H9 (cell line): ENCODE measurements around the gene MEF2C. TPM values are rescaled to one million over a fixed set of nuclear protein-coding genes. Genes with fewer than 3 reads are reported as not detected.

Experiments used
- DNase-seq: peaks from one replicate; pipeline ENCODE4 v3.0.0-alpha.2; 2017
- H2AFZ ChIP-seq: one replicate; pipeline ENCODE4 v1.6.1; 2013; ENCODE audit warnings: mild to moderate bottlenecking, low read length, control low read depth, moderate library complexity
- H2AK5ac ChIP-seq: 2 replicates; pipeline ENCODE4 v1.6.1; 2013; ENCODE audit warnings: low read length, control low read depth, mixed read lengths; ENCODE audit not compliant: insufficient read length
- H2BK120ac ChIP-seq: one replicate; pipeline ENCODE4 v1.6.1; 2013; ENCODE audit warnings: low read depth, mild to moderate bottlenecking, low read length, control low read depth, inconsistent platforms; ENCODE audit not compliant: poor library complexity, severe bottlenecking
- H2BK12ac ChIP-seq: 2 replicates; pipeline ENCODE4 v1.6.1; 2013; ENCODE audit warnings: low read length, control low read depth, mixed read lengths, low read depth; ENCODE audit not compliant: insufficient read length
- H2BK15ac ChIP-seq: 2 replicates; pipeline ENCODE4 v1.6.1; 2013; ENCODE audit warnings: low read depth, low read length, control low read depth
- H2BK20ac ChIP-seq: one replicate; pipeline ENCODE4 v1.6.1; 2013; ENCODE audit warnings: low read depth, mild to moderate bottlenecking, low read length, control low read depth, inconsistent platforms; ENCODE audit not compliant: poor library complexity, severe bottlenecking
- H2BK5ac ChIP-seq: 2 replicates; pipeline ENCODE4 v1.6.1; 2013; ENCODE audit warnings: low read length, control low read depth, mixed read lengths; ENCODE audit not compliant: insufficient read length
- H3K14ac ChIP-seq: 2 replicates; pipeline ENCODE4 v1.6.1; 2013; ENCODE audit warnings: low read length, control low read depth; ENCODE audit not compliant: insufficient read depth
- H3K18ac ChIP-seq: 2 replicates; pipeline ENCODE4 v1.6.1; 2013; ENCODE audit warnings: low read depth, mild to moderate bottlenecking, mixed read lengths, low read length, control low read depth; ENCODE audit not compliant: insufficient read length
- H3K23ac ChIP-seq: 2 replicates; pipeline ENCODE4 v1.6.1; 2013; ENCODE audit warnings: low read length, control low read depth, mixed read lengths, low read depth; ENCODE audit not compliant: insufficient read length
- H3K23me2 ChIP-seq: 2 replicates; pipeline ENCODE4 v1.6.1; 2013; ENCODE audit warnings: low read depth, mild to moderate bottlenecking, mixed read lengths, low read length, control low read depth; ENCODE audit not compliant: insufficient read length, poor library complexity, severe bottlenecking
- H3K27ac ChIP-seq: 2 replicates; pipeline ENCODE4 v1.5.1; 2013; ENCODE audit warnings: low read length, control low read depth, mixed read lengths, low read depth; ENCODE audit not compliant: insufficient read length
- H3K27me3 ChIP-seq: 2 replicates; pipeline ENCODE4 v1.6.1; 2013; ENCODE audit warnings: low read length, control low read depth, inconsistent platforms; ENCODE audit not compliant: insufficient read depth
- H3K4ac ChIP-seq: 2 replicates; pipeline ENCODE4 v1.6.1; 2013; ENCODE audit warnings: low read depth, mild to moderate bottlenecking, control low read depth, inconsistent platforms, low read length, moderate library complexity
- H3K4me1 ChIP-seq: 2 replicates; pipeline ENCODE4 v1.6.1; 2013; ENCODE audit warnings: low read length, control low read depth, inconsistent platforms; ENCODE audit not compliant: insufficient read depth
- H3K4me2 ChIP-seq: 2 replicates; pipeline ENCODE4 v1.6.1; 2013; ENCODE audit warnings: low read length, control low read depth, mixed read lengths; ENCODE audit not compliant: insufficient read length, insufficient read depth
- H3K56ac ChIP-seq: 2 replicates; pipeline ENCODE4 v1.6.1; 2013; ENCODE audit warnings: low read depth, mild to moderate bottlenecking, mixed read lengths, low read length, control low read depth; ENCODE audit not compliant: insufficient read length
- H3K79me1 ChIP-seq: 2 replicates; pipeline ENCODE4 v1.6.1; 2013; ENCODE audit warnings: low read depth, mild to moderate bottlenecking, moderate library complexity, low read length, control low read depth, inconsistent platforms; ENCODE audit not compliant: insufficient read depth, poor library complexity, severe bottlenecking
- H3K79me2 ChIP-seq: 2 replicates; pipeline ENCODE4 v1.6.1; 2013; ENCODE audit warnings: low read length, control low read depth, inconsistent platforms; ENCODE audit not compliant: insufficient read depth
- H3K9ac ChIP-seq: 2 replicates; pipeline ENCODE4 v1.6.1; 2013; ENCODE audit warnings: low read length, control low read depth, mixed read lengths; ENCODE audit not compliant: insufficient read length; ENCODE audit errors: extremely low read depth
- H3K9me3 ChIP-seq: one replicate; pipeline ENCODE4 v1.6.1; 2013; ENCODE audit warnings: low read depth, low read length, inconsistent platforms; ENCODE audit not compliant: control insufficient read depth
- H3T11ph ChIP-seq: one replicate; pipeline ENCODE4 v1.6.1; 2013; ENCODE audit warnings: mild to moderate bottlenecking, low read length, control low read depth, inconsistent platforms
- H4K20me1 ChIP-seq: one replicate; pipeline ENCODE4 v1.6.1; 2013; ENCODE audit not compliant: control insufficient read depth, insufficient read length, insufficient read depth
- H4K5ac ChIP-seq: 2 replicates; pipeline ENCODE4 v1.6.1; 2013; ENCODE audit warnings: low read depth, mild to moderate bottlenecking, mixed read lengths, low read length, control low read depth; ENCODE audit not compliant: insufficient read length
- H4K8ac ChIP-seq: replicated peaks from 2 replicates; pipeline ENCODE4 v1.6.1; 2013; ENCODE audit warnings: low read length, control low read depth, mixed read lengths, low read depth; ENCODE audit not compliant: insufficient read length
- H4K91ac ChIP-seq: 2 replicates; pipeline ENCODE4 v1.6.1; 2013; ENCODE audit warnings: low read depth, mild to moderate bottlenecking, moderate library complexity, mixed read lengths, low read length, control low read depth; ENCODE audit not compliant: insufficient read length
- H3K27ac Mint-ChIP-seq, 3 experiments: 2 replicates in 2 of 3; 3 replicates in 1 of 3; pipeline ENCODE4 v1.8.0; 2020 to 2021; ENCODE audit warnings: mixed read lengths in 3 of 3, mild to moderate bottlenecking in 1 of 3, moderate library complexity in 1 of 3
- H3K27me3 Mint-ChIP-seq: 2 replicates; pipeline ENCODE4 v1.8.0; 2021; ENCODE audit warnings: low read depth, mild to moderate bottlenecking, moderate library complexity, mixed read lengths
- H3K36me3 Mint-ChIP-seq, 3 experiments: 2 replicates in 2 of 3; 3 replicates in 1 of 3; pipeline ENCODE4 v1.8.0; 2020 to 2021; ENCODE audit warnings: low read depth in 3 of 3, mixed read lengths in 3 of 3; ENCODE audit not compliant: insufficient read depth in 1 of 3
- H3K4me1 Mint-ChIP-seq, 2 experiments: 2 replicates each; pipeline ENCODE4 v1.8.0; 2020; ENCODE audit warnings: mixed read lengths in 2 of 2
- H3K4me3 Mint-ChIP-seq, 2 experiments: 2 replicates in 1 of 2; 3 replicates in 1 of 2; pipeline ENCODE4 v1.8.0; 2020 to 2021; ENCODE audit warnings: mild to moderate bottlenecking in 2 of 2, mixed read lengths in 2 of 2, moderate library complexity in 1 of 2
- H3K9me3 Mint-ChIP-seq, 2 experiments: 2 replicates in 1 of 2; 3 replicates in 1 of 2; pipeline ENCODE4 v1.8.0; 2020; ENCODE audit warnings: mild to moderate bottlenecking in 2 of 2, mixed read lengths in 2 of 2, moderate library complexity in 1 of 2
- WGBS: extraction: QIAGEN DNeasy Blood & Tissue Kit; methylation state at CpG from one replicate; pipeline ENCODE4 v1.1.7; 2013; ENCODE audit warnings: missing lambda C conversion rate, low lambda C conversion rate, mixed read lengths; ENCODE audit not compliant: insufficient read length; ENCODE audit errors: extremely low coverage; 5-methylcytosine and 5-hydroxymethylcytosine counted together
- total RNA-seq: library from RNA; stranded (reverse); gene quantifications from 2 replicates; pipeline ENCODE4 v1.2.1, GENCODE V29; 2021
- TF ChIP-seq, protein P1 (sequence below): fragments of 200-600 bp; sonication (generic); conservative IDR thresholded peaks from 3 replicates; pipeline ENCODE4 v1.8.0; 2021; ENCODE audit warnings: antibody characterized with exemption, mild to moderate bottlenecking

The MEF2C gene
- total RNA-seq, 1 experiment from 2014 or later = 0.11 TPM

- Mint-ChIP-seq H3K36me3 (no peaks in the 10 kb centered on the region), H3K9me3 (no peaks in the 10 kb centered on the region; a peak in 1 of 5 replicates), H3K27me3 (no peaks in the 10 kb centered on the region), H3K4me3 (no peak overlapping the region), H3K4me1 (peaks cover 6 to 8% of the 10 kb centered on the region in 2 experiments), H3K27ac (no peak overlapping the region)
- Histone ChIP-seq H2BK120ac (no peak overlapping the region), H3K18ac (no peak overlapping the region), H3K4me1 (no peaks in the 10 kb centered on the region; the same call in 1 of the 2 replicates), H3K9me3 (no peaks in the 10 kb centered on the region), H3K27me3 (no peaks in the 10 kb centered on the region), H3K4ac (no peak overlapping the region), H3K4me2 (no peak overlapping the region), H2BK20ac (no peak overlapping the region), H2AK5ac (no peak overlapping the region), H2BK15ac (no peak overlapping the region), H3K79me2 (no peaks in the 10 kb centered on the region), H3K23ac (no peak overlapping the region), H3K27ac (no peak overlapping the region), H3K14ac (no peak overlapping the region), H4K5ac (no peak overlapping the region), H3K9ac (no peak overlapping the region), H4K91ac (no peak overlapping the region), H3K79me1 (no peaks in the 10 kb centered on the region), H3T11ph (no peak overlapping the region), H3K23me2 (no peaks in the 10 kb centered on the region), H4K8ac (no peak overlapping the region), H4K20me1 (no peaks in the 10 kb centered on the region), H2BK5ac (no peak overlapping the region), H3K56ac (no peak overlapping the region), H2AFZ (no peak overlapping the region), H2BK12ac (no peak overlapping the region)
- DNase-seq = no peak
- TF ChIP-seq, protein P1, sequence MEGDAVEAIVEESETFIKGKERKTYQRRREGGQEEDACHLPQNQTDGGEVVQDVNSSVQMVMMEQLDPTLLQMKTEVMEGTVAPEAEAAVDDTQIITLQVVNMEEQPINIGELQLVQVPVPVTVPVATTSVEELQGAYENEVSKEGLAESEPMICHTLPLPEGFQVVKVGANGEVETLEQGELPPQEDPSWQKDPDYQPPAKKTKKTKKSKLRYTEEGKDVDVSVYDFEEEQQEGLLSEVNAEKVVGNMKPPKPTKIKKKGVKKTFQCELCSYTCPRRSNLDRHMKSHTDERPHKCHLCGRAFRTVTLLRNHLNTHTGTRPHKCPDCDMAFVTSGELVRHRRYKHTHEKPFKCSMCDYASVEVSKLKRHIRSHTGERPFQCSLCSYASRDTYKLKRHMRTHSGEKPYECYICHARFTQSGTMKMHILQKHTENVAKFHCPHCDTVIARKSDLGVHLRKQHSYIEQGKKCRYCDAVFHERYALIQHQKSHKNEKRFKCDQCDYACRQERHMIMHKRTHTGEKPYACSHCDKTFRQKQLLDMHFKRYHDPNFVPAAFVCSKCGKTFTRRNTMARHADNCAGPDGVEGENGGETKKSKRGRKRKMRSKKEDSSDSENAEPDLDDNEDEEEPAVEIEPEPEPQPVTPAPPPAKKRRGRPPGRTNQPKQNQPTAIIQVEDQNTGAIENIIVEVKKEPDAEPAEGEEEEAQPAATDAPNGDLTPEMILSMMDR = no peak
- WGBS = no CpG with 5 or more reads among the region's 2 CpGs
Measured at GRCh38 chr5:88834131-88834462, 48.9 kb downstream of the MEF2C start.
